22Rv1 (cell line): ENCODE results near the gene SMAGP.

Experiments used
- CTCF ChIP-seq: fragments of 450-650 bp; IDR thresholded peaks from 2 replicates; pipeline ENCODE4 v1.5.1; 2017; ENCODE audit warnings: mild to moderate bottlenecking
- ZFX ChIP-seq: fragments of 450-650 bp; IDR thresholded peaks from 2 replicates; pipeline ENCODE4 v1.6.1; 2017; ENCODE audit warnings: antibody characterized with exemption, borderline replicate concordance

GRCh38 chr12:51197736-51198567 is 72.3 kb downstream of the SMAGP start:
- TF ChIP-seq CTCF (no peak), ZFX (no peak)
